ENCODE data around the gene MTCL1.

DNA sequence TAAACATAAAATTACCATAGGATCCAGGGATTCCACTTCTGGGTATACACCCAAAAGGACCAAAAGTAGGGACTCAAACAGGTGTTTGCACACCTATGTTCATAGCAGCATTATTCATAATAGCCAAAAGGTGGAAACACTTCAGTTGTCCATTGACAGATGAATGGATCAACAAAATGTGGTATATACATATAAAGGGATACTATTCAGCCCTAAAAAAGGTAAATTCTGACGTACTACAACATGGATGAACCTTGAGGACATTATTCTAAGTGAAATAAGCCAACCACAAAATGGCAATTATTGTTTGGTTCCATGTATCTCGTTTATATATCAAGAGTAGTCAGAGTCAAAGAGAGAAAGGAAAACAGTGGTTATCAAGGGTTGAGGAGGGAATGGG is 128.1 kb downstream of the MTCL1 start:
- TF ChIP-seq CTCF (IDR thresholded peaks at IDR 0.05): no peak
- no peak for TF ChIP-seq POLR2A (IDR thresholded peaks at IDR 0.05)

Data from right lobe of liver (tissue), 4 donors.